Adrenal gland (tissue), 12 donors: ENCODE measurements around the gene MLST8. TPM values are rescaled to one million over a fixed set of nuclear protein-coding genes. Genes with fewer than 3 reads are reported as not detected.
"Not testable (repeated sequence)": the region's sequence is repeated elsewhere in the genome, so short reads cannot be mapped to it uniquely, and the experiment has no call there.

Experiments used
- DNase-seq, 7 donors: peaks; one replicate each; pipeline ENCODE4 v3.0.0-alpha.2; 2019 to 2020
- H3K27ac ChIP-seq, 5 donors: fragments of 200-600 bp; sonication (generic) in 4 of 5; 1 replicate in 3 of 5; 2 replicates in 2 of 5; pipeline versions ENCODE4 v1.5.1 to v1.8.0; 2016 to 2020; ENCODE audit warnings: mild to moderate bottlenecking in 1 of 5
- H3K27me3 ChIP-seq: fragments of 200-600 bp; 2 replicates; pipeline ENCODE4 v1.8.0; 2021
- H3K36me3 ChIP-seq, 2 donors: fragments of 200-600 bp; replicated peaks in 1 of 2; 1 replicate in 1 of 2; 2 replicates in 1 of 2; pipeline versions ENCODE4 v1.5.1 to v1.8.0; 2018 to 2022
- H3K4me1 ChIP-seq, 2 donors: fragments of 200-600 bp; replicated peaks in 1 of 2; 1 replicate in 1 of 2; 2 replicates in 1 of 2; pipeline versions ENCODE4 v1.5.1 to v1.8.0; 2018 to 2021
- H3K4me3 ChIP-seq, 4 donors: fragments of 200-600 bp; sonication (generic) in 3 of 4; one replicate each; pipeline ENCODE4 v1.5.1; 2016 to 2018
- H3K9me3 ChIP-seq, 3 donors: fragments of 200-600 bp; sonication (generic) in 1 of 3; replicated peaks in 1 of 3; 1 replicate in 2 of 3; 2 replicates in 1 of 3; pipeline versions ENCODE4 v1.5.1 to v1.8.0; 2016 to 2021
- CTCF ChIP-seq, 6 experiments: fragments of 450-650 bp in 4 of 6; fragments of 200-600 bp in 2 of 6; sonication (generic) in 1 of 6; IDR thresholded peaks; 1 replicate in 5 of 6; 2 replicates in 1 of 6; pipeline versions ENCODE4 v1.5.1 to v1.8.0; 2016 to 2021; ENCODE audit warnings: antibody characterized with exemption in 6 of 6, mild to moderate bottlenecking in 2 of 6, moderate library complexity in 1 of 6
- POLR2A ChIP-seq, 2 donors: fragments of 450-650 bp; IDR thresholded peaks; one replicate each; pipeline ENCODE4 v1.6.1; 2017; ENCODE audit warnings: antibody characterized with exemption in 2 of 2, mild to moderate bottlenecking in 2 of 2, moderate library complexity in 1 of 2
- WGBS, 4 donors: extraction: QIAGEN DNeasy Blood & Tissue Kit in 2 of 4; methylation state at CpG; one replicate each; pipeline versions ENCODE4 v1.1.5 to v1.1.7; 2013 to 2017; 5-methylcytosine and 5-hydroxymethylcytosine counted together
- intact Hi-C, 2 donors: fragments of 100-400 bp; cut with DNase I; formaldehyde crosslinking; loops; one replicate each; pipeline versions ENCODE4 v1.14.1 to v1.15.0; 2022 to 2023
- polyA plus RNA-seq, 3 donors: library from polyadenylated mRNA; stranded (reverse); fragments of 200-250 nt in 2 of 3; fragments of 350-450 nt in 1 of 3; fragmentation: Illumina TruSeq in 1 of 3; extraction: RNeasy Lipid Tissue Mini Kit (QIAGEN cat#74804) in 1 of 3; gene quantifications; one replicate each; pipeline ENCODE4 v1.2.3, GENCODE V29; 2013 to 2014
- total RNA-seq, 9 donors: library from RNA; depleted of rRNA in 4 of 9; stranded (reverse); fragments of >200 nt in 4 of 9; fragments of 120-200 nt in 1 of 9; fragmentation: NEBNext Ultra II Directional in 1 of 9; extraction: Animal tissue kit (Norgen Biotek cat#: 25700) in 1 of 9; gene quantifications; one replicate each; pipeline versions ENCODE4 v1.1.0 to v1.2.4, GENCODE V29; 2013 to 2023
- donor health status: healthy with polysubstance abuse.
- donor health status: Bipolar disorder and iron deficiency.
- donor health status: DM: yes; HTN: yes; CAD: no.
- donor health status: DM: no; HTN: no; CAD: no.
- donor health status: DM: no; HTN: no; CAD: no.
- donor health status: DM: yes; HTN: yes; CAD: no.

MLST8 gene
- total and polyA plus RNA-seq, 12 donors, result 21.9 to 116 (median 57.2) TPM

GRCh38 chr16:2256531-2257140 is 51.4 kb downstream of the MLST8 start:
- intact Hi-C loops, result loop anchor here in 1 of 2 donors (10.0 kb wide), 1 partner anchor 92 kb away; no protein-coding TSS in a partner anchor
- no peak for DNase-seq
- H3K9me3 ChIP-seq, result no peaks in the 10 kb centered on the region
- WGBS, 4 donors, result 80 to 85% (median 84%) methylated on average over 12 of the region's 12 CpGs
- H3K4me1 ChIP-seq, result peaks cover 9 to 12% of the 10 kb centered on the region in 2 donors
- TF ChIP-seq POLR2A (IDR thresholded peaks at IDR 0.05) (no peak), CTCF (IDR thresholded peaks at IDR 0.05) (no peak)
- H3K36me3 ChIP-seq, result peaks cover 0 to 88% of the 10 kb centered on the region in 2 donors
- H3K27me3 ChIP-seq, result no peaks in the 10 kb centered on the region
- no peak overlapping the region for H3K4me3 ChIP-seq
- no peak overlapping the region for H3K27ac ChIP-seq

GRCh38 chr16:2257726-2258125 is 52.5 kb downstream of the MLST8 start:
- no peak for TF ChIP-seq CTCF (IDR thresholded peaks at IDR 0.05)
- TF ChIP-seq POLR2A (IDR thresholded peaks at IDR 0.05), result no peak
- peaks cover 0 to under 1% of the 10 kb centered on the region in 2 donors for H3K4me1 ChIP-seq
- intact Hi-C loops, result loop anchor here in 1 of 2 donors (10.0 kb wide), 1 partner anchor 93 kb away; no protein-coding TSS in a partner anchor
- no peaks in the 10 kb centered on the region for H3K27me3 ChIP-seq
- H3K9me3 ChIP-seq, result no peaks in the 10 kb centered on the region
- H3K27ac ChIP-seq, result no peak overlapping the region
- 91 to 95% (median 92%) methylated on average over 6 of the region's 6 CpGs for WGBS, 4 donors
- DNase-seq, result no peak
- no peak overlapping the region for H3K4me3 ChIP-seq
- H3K36me3 ChIP-seq, result peaks cover 0 to 98% of the 10 kb centered on the region in 2 donors

- not testable (repeated sequence) for H3K27ac ChIP-seq, H3K4me3 ChIP-seq, H3K4me1 ChIP-seq, DNase-seq, H3K9me3 ChIP-seq, H3K27me3 ChIP-seq
- H3K36me3 ChIP-seq, result peaks cover 0 to 98% of the 10 kb centered on the region in 2 donors
- intact Hi-C loops, result loop anchor here in 1 of 2 donors (10.0 kb wide), 1 partner anchor 94 kb away; no protein-coding TSS in a partner anchor
- 95 to 96% (median 95%) methylated on average over 7 of the region's 7 CpGs for WGBS, 4 donors
Measured at GRCh38 chr16:2258530-2258929, 53.3 kb downstream of the MLST8 start.

Other genes starting within 250 kb of the MLST8 start
- gene NDUFB10, start 245.9 kb upstream of the MLST8 start, total RNA-seq, result 100 to 1,000 TPM; 134 to 298 (median 155) TPM
- 100 to 1,000 TPM; 109 to 268 (median 213) TPM for gene NDUFB10, start 245.9 kb upstream of the MLST8 start, polyA plus RNA-seq
- 1,000 to 10,000 TPM; 1,192 to 2,338 (median 1,647) TPM for gene RPS2, start 240.6 kb upstream of the MLST8 start, total RNA-seq
- gene RPS2, start 240.6 kb upstream of the MLST8 start, polyA plus RNA-seq, result 1,000 to 10,000 TPM; 1,045 to 4,016 (median 2,050) TPM
- gene RNF151, start 238.6 kb upstream of the MLST8 start, total RNA-seq, result under 1 TPM in 1 of 9 donors, not detected in 8; 0.47 TPM
- gene RNF151, start 238.6 kb upstream of the MLST8 start, polyA plus RNA-seq, result under 1 TPM in 2 of 3 donors, not detected in 1; 0.20 to 0.64 TPM
- gene TBL3, start 233.4 kb upstream of the MLST8 start, total RNA-seq, result 100 to 1,000 TPM in 1 of 9 donors, 10 to 100 TPM in 8; 22.3 to 137 (median 34.8) TPM
- 100 to 1,000 TPM in 2 of 3 donors, 10 to 100 TPM in 1; 10.8 to 106 (median 105) TPM for gene TBL3, start 233.4 kb upstream of the MLST8 start, polyA plus RNA-seq
- gene NOXO1, start 224.0 kb upstream of the MLST8 start, total RNA-seq, result under 1 TPM in 3 of 9 donors, not detected in 6; 0.28 to 0.53 (median 0.47) TPM
- gene NOXO1, start 224.0 kb upstream of the MLST8 start, polyA plus RNA-seq, result 1 to 10 TPM in 2 of 3 donors, not detected in 1; 1.3 to 3.3 TPM
- gene GFER, start 221.3 kb upstream of the MLST8 start, total RNA-seq, result 10 to 100 TPM; 16.4 to 37.6 (median 26.9) TPM
- gene GFER, start 221.3 kb upstream of the MLST8 start, polyA plus RNA-seq, result 10 to 100 TPM; 17.4 to 60.8 (median 54.4) TPM
- gene SYNGR3, start 215.5 kb upstream of the MLST8 start, total RNA-seq, result 10 to 100 TPM in 1 of 9 donors, 1 to 10 TPM in 3, under 1 TPM in 3, not detected in 2; 0.54 to 10.9 (median 1.1) TPM
- gene SYNGR3, start 215.5 kb upstream of the MLST8 start, polyA plus RNA-seq, result 1 to 10 TPM; 3.2 to 5.2 (median 4.4) TPM
- gene ZNF598, start 195.6 kb upstream of the MLST8 start, total RNA-seq, result 10 to 100 TPM in 8 of 9 donors, 1 to 10 TPM in 1; 4.7 to 36.6 (median 27.5) TPM
- 10 to 100 TPM in 2 of 3 donors, 1 to 10 TPM in 1; 8.3 to 51.5 (median 37.9) TPM for gene ZNF598, start 195.6 kb upstream of the MLST8 start, polyA plus RNA-seq
- gene NPW, start 185.7 kb upstream of the MLST8 start, total RNA-seq, result 1 to 10 TPM in 3 of 9 donors, under 1 TPM in 1, not detected in 5; 0.50 to 3.9 (median 1.4) TPM
- gene NPW, start 185.7 kb upstream of the MLST8 start, polyA plus RNA-seq, result 1 to 10 TPM in 1 of 3 donors, under 1 TPM in 1, not detected in 1; 0.88 to 1.3 TPM
- 100 to 1,000 TPM in 2 of 9 donors, 10 to 100 TPM in 7; 12.9 to 155 (median 66.8) TPM for gene NHERF2, start 178.6 kb upstream of the MLST8 start, total RNA-seq
- 100 to 1,000 TPM in 2 of 3 donors, 10 to 100 TPM in 1; 12.5 to 263 (median 147) TPM for gene NHERF2, start 178.6 kb upstream of the MLST8 start, polyA plus RNA-seq
- 10 to 100 TPM in 7 of 9 donors, 1 to 10 TPM in 2; 7.9 to 35.7 (median 14.9) TPM for gene NTHL1, start 157.6 kb upstream of the MLST8 start, total RNA-seq
- gene NTHL1, start 157.6 kb upstream of the MLST8 start, polyA plus RNA-seq, result 10 to 100 TPM in 2 of 3 donors, 1 to 10 TPM in 1; 1.5 to 36.6 (median 34.3) TPM
- 100 to 1,000 TPM in 2 of 9 donors, 10 to 100 TPM in 7; 18.6 to 148 (median 92.0) TPM for gene TSC2, start 157.5 kb upstream of the MLST8 start, total RNA-seq
- gene TSC2, start 157.5 kb upstream of the MLST8 start, polyA plus RNA-seq, result 100 to 1,000 TPM in 2 of 3 donors, 10 to 100 TPM in 1; 56.9 to 333 (median 105) TPM
- 100 to 1,000 TPM in 5 of 9 donors, 10 to 100 TPM in 4; 16.6 to 145 (median 100) TPM for gene PKD1, start 69.6 kb upstream of the MLST8 start, total RNA-seq
- 100 to 1,000 TPM in 2 of 3 donors, 1 to 10 TPM in 1; 9.2 to 359 (median 104) TPM for gene PKD1, start 69.6 kb upstream of the MLST8 start, polyA plus RNA-seq
- gene RAB26, start 56.8 kb upstream of the MLST8 start, total RNA-seq, result 1 to 10 TPM in 6 of 9 donors, under 1 TPM in 1, not detected in 2; 1.00 to 4.1 (median 1.5) TPM
- 10 to 100 TPM in 1 of 3 donors, 1 to 10 TPM in 1, under 1 TPM in 1; 0.46 to 23.1 (median 6.7) TPM for gene RAB26, start 56.8 kb upstream of the MLST8 start, polyA plus RNA-seq
- 100 to 1,000 TPM in 1 of 9 donors, 10 to 100 TPM in 8; 28.4 to 129 (median 57.1) TPM for gene TRAF7, start 49.7 kb upstream of the MLST8 start, total RNA-seq
- gene TRAF7, start 49.7 kb upstream of the MLST8 start, polyA plus RNA-seq, result 10 to 100 TPM; 21.0 to 47.8 (median 43.8) TPM
- gene CASKIN1, start 8.8 kb upstream of the MLST8 start, total RNA-seq, result 1 to 10 TPM in 3 of 9 donors, under 1 TPM in 4, not detected in 2; 0.06 to 3.7 (median 0.83) TPM
- 1 to 10 TPM in 2 of 3 donors, not detected in 1; 1.4 to 5.2 TPM for gene CASKIN1, start 8.8 kb upstream of the MLST8 start, polyA plus RNA-seq
- 1 to 10 TPM in 7 of 9 donors, under 1 TPM in 2; 0.36 to 6.4 (median 2.7) TPM for gene BRICD5, start 5.4 kb downstream of the MLST8 start, total RNA-seq
- gene BRICD5, start 5.4 kb downstream of the MLST8 start, polyA plus RNA-seq, result 10 to 100 TPM in 1 of 3 donors, 1 to 10 TPM in 1, under 1 TPM in 1; 0.60 to 57.4 (median 8.9) TPM
- 10 to 100 TPM in 6 of 9 donors, 1 to 10 TPM in 3; 8.3 to 24.1 (median 14.3) TPM for gene PGP, start 9.4 kb downstream of the MLST8 start, total RNA-seq
- gene PGP, start 9.4 kb downstream of the MLST8 start, polyA plus RNA-seq, result 10 to 100 TPM in 2 of 3 donors, 1 to 10 TPM in 1; 8.4 to 20.4 (median 12.8) TPM
- 10 to 100 TPM; 18.6 to 37.4 (median 25.4) TPM for gene E4F1, start 18.1 kb downstream of the MLST8 start, total RNA-seq
- gene E4F1, start 18.1 kb downstream of the MLST8 start, polyA plus RNA-seq, result 100 to 1,000 TPM in 1 of 3 donors, 10 to 100 TPM in 1, 1 to 10 TPM in 1; 2.9 to 121 (median 80.0) TPM
- 1 to 10 TPM in 2 of 9 donors, under 1 TPM in 6, not detected in 1; 0.25 to 2.9 (median 0.72) TPM for gene DNASE1L2, start 31.0 kb downstream of the MLST8 start, total RNA-seq
- gene DNASE1L2, start 31.0 kb downstream of the MLST8 start, polyA plus RNA-seq, result 1 to 10 TPM in 2 of 3 donors, not detected in 1; 2.2 to 6.0 TPM
- gene ECI1, start 46.1 kb downstream of the MLST8 start, total RNA-seq, result 10 to 100 TPM; 34.7 to 80.2 (median 57.8) TPM
- 100 to 1,000 TPM in 1 of 3 donors, 10 to 100 TPM in 1, 1 to 10 TPM in 1; 5.8 to 172 (median 99.0) TPM for gene ECI1, start 46.1 kb downstream of the MLST8 start, polyA plus RNA-seq
- 100 to 1,000 TPM in 8 of 9 donors, 10 to 100 TPM in 1; 83.5 to 176 (median 125) TPM for gene RNPS1, start 62.7 kb downstream of the MLST8 start, total RNA-seq
- gene RNPS1, start 62.7 kb downstream of the MLST8 start, polyA plus RNA-seq, result 100 to 1,000 TPM in 1 of 3 donors, 10 to 100 TPM in 2; 90.2 to 105 (median 93.6) TPM
- gene ABCA3, start 135.3 kb downstream of the MLST8 start, total RNA-seq, result 10 to 100 TPM in 8 of 9 donors, 1 to 10 TPM in 1; 3.3 to 30.8 (median 23.4) TPM
- 10 to 100 TPM; 12.4 to 21.3 (median 12.8) TPM for gene ABCA3, start 135.3 kb downstream of the MLST8 start, polyA plus RNA-seq
- 1 to 10 TPM; 1.6 to 5.4 (median 2.5) TPM for gene CCNF, start 224.0 kb downstream of the MLST8 start, total RNA-seq
- 1 to 10 TPM in 1 of 3 donors, under 1 TPM in 2; 0.71 to 2.2 (median 0.84) TPM for gene CCNF, start 224.0 kb downstream of the MLST8 start, polyA plus RNA-seq